ENCODE data around the gene UGCG.
"Not testable (repeated sequence)": the region's sequence is repeated elsewhere in the genome, so short reads cannot be mapped to it uniquely, and the experiment has no call there.

GRCh38 chr9:111875691-111876090 is 20.9 kb upstream of the UGCG start:
- not testable (repeated sequence) for TF ChIP-seq CTCF (conservative IDR thresholded peaks at IDR 0.05; ENCODE audit: low read depth, low read length); EZH2 (IDR thresholded peaks at IDR 0.05; ENCODE audit: borderline replicate concordance, low read depth, low read length, poor library complexity, severe bottlenecking)

Data from A673 (cell line).